HG02885 (cell line): ENCODE data around the gene CCR6.
"Not testable (repeated sequence)": the region's sequence is repeated elsewhere in the genome, so short reads cannot be mapped to it uniquely, and the experiment has no call there.

ENCODE experiments used
- ATAC-seq: cut with Tn5 transposase; IDR thresholded peaks from one replicate; pipeline ENCODE4 v1.9.1; 2021; ENCODE audit warnings: mild to moderate bottlenecking; ENCODE audit not compliant: unreplicated experiment, poor library complexity

Gene CCR6

DNA sequence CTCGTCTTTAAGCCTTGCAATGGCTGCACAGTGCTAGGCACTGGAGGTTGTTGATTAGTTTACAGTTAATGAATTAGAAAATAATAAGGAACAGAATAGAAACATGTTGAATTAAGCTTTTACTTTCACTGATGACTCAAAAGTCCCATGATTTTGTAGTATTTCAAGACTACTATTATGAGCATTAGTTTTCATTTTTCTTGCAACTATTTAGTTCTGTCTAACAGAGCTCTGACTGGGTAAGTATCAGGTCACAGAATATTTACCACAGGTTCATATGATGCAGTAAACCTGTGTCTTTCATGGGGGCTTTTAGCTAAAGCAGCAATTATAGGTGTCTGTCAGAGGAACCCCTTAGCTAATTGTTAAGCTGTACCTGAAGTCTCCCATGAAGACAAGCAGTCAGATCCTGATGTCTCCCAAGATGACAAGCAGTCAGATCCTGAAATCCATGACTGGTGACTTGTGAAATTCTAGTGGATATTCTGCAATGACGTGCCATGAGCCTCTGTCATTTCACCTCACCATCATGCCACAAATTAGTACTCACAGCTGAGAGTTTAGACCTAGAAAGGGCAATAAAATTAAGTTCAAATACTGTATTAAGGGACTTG lies 43.1 kb downstream of the CCR6 start:
- ATAC-seq: no peak

DNA sequence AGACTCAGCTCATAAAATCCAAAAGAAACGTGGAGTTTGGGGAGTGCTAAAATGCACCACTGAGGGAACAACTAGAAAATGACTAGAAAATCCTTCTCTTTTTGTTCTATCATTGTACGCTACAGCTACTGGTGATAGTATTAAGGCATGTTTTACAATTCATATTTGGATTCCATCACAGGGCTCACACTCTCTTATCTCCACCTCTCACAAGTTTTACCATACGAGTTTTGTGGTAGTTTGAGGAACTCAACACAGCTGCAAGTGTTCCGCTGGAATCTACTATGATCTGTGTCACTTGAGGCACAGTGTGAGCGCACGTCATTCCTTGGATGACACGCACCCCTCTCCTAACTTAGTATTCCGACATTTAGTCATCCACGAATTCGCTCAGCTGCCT lies 44.8 kb downstream of the CCR6 start:
- not testable (repeated sequence) for ATAC-seq

DNA sequence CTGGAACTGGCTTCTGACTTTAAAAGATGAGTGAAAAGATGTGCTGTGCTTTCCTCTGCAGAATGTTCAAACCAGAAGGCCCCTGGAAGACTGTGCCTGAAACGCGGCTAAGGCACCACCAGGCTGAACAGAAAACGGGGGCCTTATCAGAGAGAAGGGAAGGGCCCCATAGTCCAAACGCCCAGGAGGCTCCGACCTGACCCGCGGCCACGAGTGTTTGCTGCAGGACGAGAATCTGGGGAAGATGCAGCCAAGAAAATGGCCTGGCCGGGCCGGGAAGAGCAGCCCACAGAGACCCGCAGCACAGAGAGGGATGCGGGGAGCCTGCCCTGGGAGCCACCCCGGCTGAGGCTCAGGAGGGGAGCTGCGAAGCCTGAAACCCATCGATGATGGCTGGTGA lies 45.4 kb downstream of the CCR6 start:
- ATAC-seq: not testable (repeated sequence)

DNA sequence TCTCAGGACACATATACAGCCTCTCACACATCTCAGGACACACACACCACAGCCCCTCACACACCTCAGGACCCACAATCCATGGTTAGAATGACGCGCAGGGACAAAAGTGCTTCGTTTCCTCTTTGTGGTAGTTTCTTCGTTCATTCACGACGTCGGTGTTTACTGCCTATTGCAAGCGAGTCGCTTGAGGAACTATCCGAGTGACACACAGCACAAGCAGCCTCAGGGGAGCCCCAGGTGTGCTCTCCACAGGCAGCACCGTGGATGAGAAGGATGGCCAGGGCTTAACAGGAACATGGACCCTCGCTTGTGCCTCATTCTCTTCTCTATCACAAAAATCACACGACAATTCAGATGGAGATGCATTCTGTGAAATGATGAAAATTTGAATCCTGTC lies 47.0 kb downstream of the CCR6 start:
- not testable (repeated sequence) for ATAC-seq

DNA sequence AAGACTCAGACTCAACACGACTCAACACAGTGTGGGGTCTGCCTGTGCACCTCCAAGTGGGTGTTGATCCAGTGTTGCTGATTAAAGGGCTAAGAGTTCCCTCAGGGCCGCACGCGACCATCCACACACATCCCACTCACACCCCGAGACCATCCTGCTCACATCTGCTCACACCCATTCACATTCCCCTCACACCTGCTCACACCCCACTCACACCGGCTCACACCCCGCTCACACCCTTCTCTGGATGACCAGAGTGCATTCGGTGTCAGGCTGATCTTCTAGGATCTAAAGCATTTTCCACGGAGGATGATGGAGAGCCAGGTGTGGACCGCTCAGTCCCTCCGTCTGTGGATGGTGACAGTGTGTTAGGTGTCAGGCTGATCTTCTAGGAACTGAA lies 48.4 kb downstream of the CCR6 start:
- ATAC-seq: not testable (repeated sequence)

DNA sequence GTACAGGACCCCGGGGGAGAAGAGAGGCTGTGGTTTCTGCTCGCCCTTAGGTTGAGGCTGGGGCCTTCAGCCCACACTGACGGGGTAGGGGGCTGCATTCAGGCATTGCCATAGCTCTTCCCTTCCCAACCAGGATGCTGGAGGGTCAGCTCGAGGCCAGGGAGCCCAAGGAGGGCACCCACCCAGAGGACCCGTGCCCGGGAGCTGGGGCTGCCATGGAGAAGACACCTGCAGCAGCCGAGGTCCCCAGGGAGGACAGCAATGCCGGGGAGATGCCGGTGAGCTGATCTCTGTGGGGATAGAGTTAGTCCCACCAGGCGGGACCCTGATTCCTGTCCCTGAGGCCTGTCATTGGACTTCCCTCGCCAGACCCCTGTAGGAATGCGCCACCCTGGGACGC lies 49.1 kb downstream of the CCR6 start:
- ATAC-seq: not testable (repeated sequence)

DNA sequence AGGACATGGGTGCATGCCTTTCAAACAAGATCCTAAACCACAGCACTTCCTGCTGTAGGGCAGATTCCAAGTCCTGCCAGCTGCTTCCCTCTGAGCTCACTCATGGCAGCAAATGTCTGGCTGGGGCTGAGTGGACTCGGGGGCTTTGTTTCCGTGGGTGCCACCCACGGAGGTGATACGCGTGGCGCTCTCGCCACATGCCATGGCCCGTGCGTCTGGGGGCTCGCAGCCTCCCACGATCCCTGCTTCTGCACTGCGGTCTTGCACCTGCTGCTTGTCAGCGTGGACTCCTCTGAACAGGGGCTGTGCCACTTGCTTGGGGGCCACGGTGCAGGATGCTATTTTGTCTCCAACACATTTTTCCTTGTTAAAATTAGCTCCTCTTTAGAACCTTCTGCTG lies 54.4 kb downstream of the CCR6 start:
- not testable (repeated sequence) for ATAC-seq

DNA sequence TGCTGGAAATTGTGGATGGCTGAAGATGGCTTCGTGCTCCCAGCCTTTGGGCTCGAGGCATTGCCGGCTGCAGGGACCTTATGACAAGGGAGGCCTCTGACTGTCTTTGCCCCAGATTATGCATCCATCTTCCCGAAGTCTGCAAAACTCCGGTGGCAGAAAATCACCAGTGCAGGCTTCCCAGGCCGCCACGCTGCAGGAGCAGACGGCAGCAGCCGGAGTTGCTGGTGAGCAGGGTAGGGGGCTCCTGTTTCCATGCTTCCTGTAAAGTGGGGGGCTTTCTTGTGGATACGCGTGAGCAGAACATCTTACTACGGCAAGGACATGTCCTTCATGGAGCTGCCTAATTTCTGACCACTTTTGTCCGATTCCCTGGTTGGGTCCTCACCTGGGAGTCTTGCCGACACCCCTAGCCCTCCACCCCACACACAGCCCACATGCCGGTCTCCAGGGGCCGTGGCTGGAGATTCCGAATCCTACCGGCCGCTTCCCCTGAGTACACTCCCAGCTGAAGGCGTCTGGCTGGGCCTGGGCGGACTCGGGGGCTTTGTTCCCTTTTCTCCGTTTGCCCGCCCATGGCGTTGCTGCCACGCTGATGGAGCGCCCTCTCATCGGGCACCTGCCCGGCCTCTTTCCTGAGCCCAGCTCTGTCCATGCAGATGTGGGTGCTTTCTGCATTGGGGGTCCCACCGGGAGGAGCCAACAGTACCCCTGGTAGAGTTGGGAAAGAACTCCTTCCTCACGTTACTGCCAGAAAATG lies 56.2 kb downstream of the CCR6 start:
- ATAC-seq: not testable (repeated sequence)

DNA sequence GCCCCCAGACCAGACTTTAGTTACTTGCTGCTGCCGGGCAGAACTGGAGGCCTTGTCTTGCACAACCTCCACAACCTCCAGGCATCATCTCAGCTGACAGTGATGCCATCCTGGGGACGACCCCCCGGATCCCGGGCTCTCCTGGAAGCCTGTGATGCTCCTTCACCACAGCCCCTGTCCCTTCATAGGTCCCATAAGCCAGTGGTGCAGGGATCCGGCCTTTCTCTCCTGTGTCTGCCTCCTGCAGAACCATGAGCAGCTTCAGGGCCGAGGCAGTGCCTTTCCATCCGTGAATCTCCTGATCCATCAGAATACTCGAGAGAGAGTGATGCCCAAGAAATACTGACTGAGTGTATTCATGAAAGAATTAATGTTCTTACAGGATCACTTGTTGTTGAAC lies 57.2 kb downstream of the CCR6 start:
- ATAC-seq: not testable (repeated sequence)

DNA sequence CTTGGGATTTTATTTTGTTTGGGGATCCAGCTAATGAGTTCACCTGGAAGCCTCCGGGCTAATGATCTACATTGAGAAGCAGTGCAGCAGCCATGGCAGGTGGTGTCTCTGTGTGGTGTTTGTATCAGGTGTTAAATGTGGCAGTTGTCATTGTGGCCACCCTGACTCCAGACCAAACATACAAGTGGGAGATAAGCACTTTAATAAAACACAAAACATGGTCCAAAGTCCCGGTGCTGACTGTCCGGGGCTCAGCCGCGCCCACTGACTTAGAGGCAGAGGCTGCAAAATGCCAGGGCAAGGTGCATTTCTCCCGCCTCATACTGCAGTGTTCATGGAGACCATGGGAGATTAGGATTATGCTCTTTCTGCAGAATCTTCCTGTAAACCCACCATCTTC lies 58.5 kb downstream of the CCR6 start:
- not testable (repeated sequence) for ATAC-seq

DNA sequence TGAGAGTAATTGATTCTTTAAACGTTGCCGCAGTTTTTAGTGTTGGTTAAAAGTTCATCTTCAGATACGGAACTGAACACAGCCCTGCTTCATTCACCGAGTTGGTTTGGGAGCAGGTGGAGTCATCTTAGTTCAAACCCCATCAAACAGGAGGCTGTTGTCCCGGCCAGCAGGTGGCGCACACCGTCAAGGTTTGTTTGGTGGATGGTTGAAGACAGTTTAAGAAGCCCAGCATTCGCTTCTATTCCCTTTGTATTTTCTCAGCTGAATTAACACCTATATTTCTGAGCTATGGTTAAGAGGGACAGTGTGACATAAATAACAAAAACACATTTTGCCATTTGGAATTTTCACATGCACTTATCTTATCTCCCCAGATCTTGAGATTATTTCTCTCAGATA lies 60.0 kb downstream of the CCR6 start:
- ATAC-seq: not testable (repeated sequence)

DNA sequence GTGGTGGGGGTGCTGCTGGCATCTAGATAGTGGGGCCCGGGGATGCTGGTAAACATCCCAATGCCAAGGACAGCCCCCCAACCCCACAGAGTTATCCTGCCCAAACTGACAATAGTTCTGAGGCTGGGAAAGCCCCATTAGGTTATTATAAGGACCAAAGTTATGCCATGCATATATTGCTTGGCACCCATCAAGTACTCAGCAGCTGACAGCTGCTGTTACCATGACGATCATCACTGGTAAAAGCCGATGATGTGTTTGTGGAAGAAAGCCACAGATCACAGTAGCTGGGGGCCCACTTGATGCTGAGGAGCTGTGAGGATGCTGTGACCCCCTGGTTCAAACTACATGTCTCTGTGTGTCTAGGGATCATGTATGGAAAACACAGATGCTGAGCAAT lies 62.2 kb downstream of the CCR6 start:
- not testable (repeated sequence) for ATAC-seq

DNA sequence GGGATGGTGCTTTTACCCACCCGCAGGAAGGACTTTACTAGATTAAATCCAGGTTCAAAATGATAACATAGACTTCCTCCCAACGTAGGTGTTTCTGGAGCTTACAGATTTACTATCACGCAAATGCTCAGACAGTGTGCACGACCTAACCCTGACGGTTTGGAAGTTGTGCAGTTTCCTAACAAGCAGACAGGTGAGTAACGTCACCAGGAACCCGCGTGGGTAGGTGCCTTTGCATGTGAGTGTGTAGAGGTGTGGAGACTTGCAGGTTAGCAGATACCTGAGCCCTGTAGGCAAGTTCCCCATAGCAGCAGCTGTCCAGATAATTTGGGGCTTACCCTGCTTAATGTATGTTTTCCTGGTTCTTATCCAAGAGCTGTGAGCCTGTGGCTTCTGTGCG lies 64.4 kb downstream of the CCR6 start:
- ATAC-seq: not testable (repeated sequence)
